ENCODE measurements around the gene DNAJC28. TPM values are rescaled to one million over a fixed set of nuclear protein-coding genes. Genes with fewer than 3 reads are reported as not detected.

Gene DNAJC28
- total and polyA plus RNA-seq, 9 of the 15 experiments (the other 6 are each of a cell fraction or from before 2014, with no cell fraction given), result 0.68 to 2.5 (median 1.1) TPM

GRCh38 chr21:33451634-33452071 is 39.9 kb downstream of the DNAJC28 start:
- H3K79me2 ChIP-seq (ENCODE audit: control insufficient read depth, insufficient read depth, low read length), result no peaks in the 10 kb centered on the region
- no peak overlapping the region for H3K4me3 ChIP-seq
- TF ChIP-seq MCM7 (IDR thresholded peaks at IDR 0.05), result no peak
- TF ChIP-seq ARHGAP35 (IDR thresholded peaks at IDR 0.05; ENCODE audit: partially characterized antibody), result no peak
- TF ChIP-seq RBM39 (optimal IDR thresholded peaks at IDR 0.05; ENCODE audit: low read depth, low read length), result no peak
- TF ChIP-seq POLR2H (tag; IDR thresholded peaks at IDR 0.05; ENCODE audit: low read depth), result no peak
- TF ChIP-seq BRF2 (IDR thresholded peaks at IDR 0.05; ENCODE audit: borderline replicate concordance, insufficient read depth, insufficient read length), result no peak
- no peak for TF ChIP-seq HNRNPLL (IDR thresholded peaks at IDR 0.05; ENCODE audit: low read depth, low read length, poor library complexity, severe bottlenecking)
- no peak for TF ChIP-seq HDAC3 (IDR thresholded peaks at IDR 0.05; ENCODE audit: borderline replicate concordance, partially characterized antibody)
- no peak for TF ChIP-seq ETV1 (tag; conservative IDR thresholded peaks at IDR 0.05; ENCODE audit: low read depth)
- no peak for TF ChIP-seq PHB2 (IDR thresholded peaks at IDR 0.05; ENCODE audit: low read depth)
- no peak for TF ChIP-seq CCAR2 (IDR thresholded peaks at IDR 0.05; ENCODE audit: low read depth, low read length)
- no peak for TF ChIP-seq HCFC1 (IDR thresholded peaks at IDR 0.05; ENCODE audit: low read depth, low read length)
- no peak for TF ChIP-seq ZBTB49 (CRISPR knock-in tag; IDR thresholded peaks at IDR 0.05; ENCODE audit: borderline replicate concordance)
- TF ChIP-seq, protein P1, sequence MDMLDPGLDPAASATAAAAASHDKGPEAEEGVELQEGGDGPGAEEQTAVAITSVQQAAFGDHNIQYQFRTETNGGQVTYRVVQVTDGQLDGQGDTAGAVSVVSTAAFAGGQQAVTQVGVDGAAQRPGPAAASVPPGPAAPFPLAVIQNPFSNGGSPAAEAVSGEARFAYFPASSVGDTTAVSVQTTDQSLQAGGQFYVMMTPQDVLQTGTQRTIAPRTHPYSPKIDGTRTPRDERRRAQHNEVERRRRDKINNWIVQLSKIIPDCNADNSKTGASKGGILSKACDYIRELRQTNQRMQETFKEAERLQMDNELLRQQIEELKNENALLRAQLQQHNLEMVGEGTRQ (CRISPR knock-in tag; IDR thresholded peaks at IDR 0.05), result no peak
- TF ChIP-seq KLF1 (tag; IDR thresholded peaks at IDR 0.05), result no peak
- TF ChIP-seq ZNF830 (CRISPR knock-in tag; IDR thresholded peaks at IDR 0.05), result no peak
- no peak for TF ChIP-seq ZNF41 (CRISPR knock-in tag; conservative IDR thresholded peaks at IDR 0.05)
- no peak for TF ChIP-seq ZZZ3 (IDR thresholded peaks at IDR 0.05)
- H3K9me1 ChIP-seq (ENCODE audit: control insufficient read depth, insufficient read depth, low read length), result no peaks in the 10 kb centered on the region
- WGBS (ENCODE audit: insufficient coverage, low coverage, missing lambda C conversion rate), result 69% methylated on average over 1 of the region's 1 CpG
- no peaks in the 10 kb centered on the region for H3K27me3 ChIP-seq (ENCODE audit: control insufficient read depth in 2 of 2, insufficient read depth in 2 of 2, low read length in 2 of 2)
- peak in 1 of 4 experiments; percentile 3 for DNase-seq (ENCODE audit: extremely low read depth in 1 of 4, low spot score in 3 of 4)
- in situ Hi-C loops (cut with MboI), result no loop called here
- intact Hi-C loops (cut with micrococcal nuclease), result no loop called here
- H3K9me3 ChIP-seq (replicated peaks; ENCODE audit: control insufficient read depth, insufficient read depth, low read depth, low read length), result no peaks in the 10 kb centered on the region
- BruUV-seq (replicated peaks), result no TSS peak
- H3K4me1 ChIP-seq (replicated peaks in 1 of 2; ENCODE audit: control insufficient read depth in 2 of 2, insufficient read depth in 2 of 2, low read length in 2 of 2), result no peaks in the 10 kb centered on the region
- ChIA-PET POLR2A (interaction anchor here (0.6 to 1.8 kb wide), 3 partner anchors 9 to 148 kb away, joined by 4 to 6 read pairs (median 4); no protein-coding TSS in a partner anchor), CTCF (ENCODE audit: low intra/inter-chr PET ratio) (no interaction called here)
- no peak overlapping the region for H3K4me2 ChIP-seq (ENCODE audit: insufficient read depth, low read length)
- no peak for FAIRE-seq
- peak; percentile 51 for ATAC-seq
- H3K27ac ChIP-seq (ENCODE audit: extremely low read depth, low read depth, low read length), result no peak overlapping the region
- peaks cover 39% of the 10 kb centered on the region for H3K36me3 ChIP-seq (ENCODE audit: control insufficient read depth, insufficient read depth, low read length)
- H2AFZ ChIP-seq (ENCODE audit: low read depth, low read length), result no peak overlapping the region
- H4K20me1 ChIP-seq (replicated peaks; ENCODE audit: control insufficient read depth, insufficient read depth, low read length), result no peaks in the 10 kb centered on the region
- no peak overlapping the region for H3K9ac ChIP-seq (ENCODE audit: insufficient read depth in 1 of 2, low read depth in 2 of 2, low read length in 2 of 2)

Measured in K562 (cell line).